ENCODE data around the gene BAK1. TPM values are rescaled to one million over a fixed set of nuclear protein-coding genes. Genes with fewer than 3 reads are reported as not detected.

BAK1 gene
- total and polyA plus RNA-seq, 2 donors (not counting 3 experiments of a cell fraction or from before 2014, with no cell fraction given), result 25.4 to 37.1 TPM

GRCh38 chr6:33549196-33549595, 30.9 kb downstream of the BAK1 start:
- POLR2A ChIA-PET, result no interaction called here

More at GRCh38 chr6:33549196-33549595, 30.9 kb downstream of the BAK1 start:
- dilution Hi-C loops (cut with MboI; ENCODE audit: extremely low pct_ligation_motif_present, low sequenced_read_pairs) (no loop called here), intact Hi-C loops (cut with micrococcal nuclease) (no loop called here)
- Histone ChIP-seq H3K9ac (replicated peaks; ENCODE audit: extremely low read depth, insufficient read depth, low read length) (no peak overlapping the region), H3K36me3 (ENCODE audit: control insufficient read depth in 2 of 2, extremely low read depth in 1 of 2, insufficient read depth in 2 of 2, low read length in 2 of 2) (no peaks in the 10 kb centered on the region), H3K27me3 (ENCODE audit: control insufficient read depth in 2 of 2, insufficient read depth in 2 of 2, low read length in 2 of 2) (no peaks in the 10 kb centered on the region), H3K4me3 (replicated peaks in 1 of 3; ENCODE audit: insufficient read depth in 1 of 3, low read depth in 1 of 3, low read length in 3 of 3) (no peak overlapping the region), H4K20me1 (replicated peaks; ENCODE audit: control insufficient read depth, extremely low read depth, insufficient read depth, low read length) (no peaks in the 10 kb centered on the region), H3K4me2 (ENCODE audit: insufficient read depth, low read length) (no peak overlapping the region), H3K27ac (ENCODE audit: insufficient read depth, low read depth, low read length) (no peak overlapping the region), H3K79me2 (ENCODE audit: control insufficient read depth, insufficient read depth, low read length) (no peaks in the 10 kb centered on the region), H3K4me1 (ENCODE audit: control insufficient read depth, extremely low read depth, insufficient read depth, low read length) (no peaks in the 10 kb centered on the region), H2AFZ (ENCODE audit: low read depth, low read length) (no peak overlapping the region), H3K9me3 (replicated peaks; ENCODE audit: control insufficient read depth, insufficient read depth, low read length) (no peaks in the 10 kb centered on the region), H3K9me1 (replicated peaks; ENCODE audit: control insufficient read depth, extremely low read depth, insufficient read depth, low read length) (no peaks in the 10 kb centered on the region)
- no peak for TF ChIP-seq MAX (IDR thresholded peaks at IDR 0.05; ENCODE audit: insufficient read depth, insufficient read length)
- no peak for TF ChIP-seq EZH2 (IDR thresholded peaks at IDR 0.05; ENCODE audit: borderline replicate concordance, low read depth, low read length, severe bottlenecking)
- TF ChIP-seq POLR2AphosphoS5 (IDR thresholded peaks at IDR 0.05; ENCODE audit: insufficient read depth, low read depth, low read length), result no peak
- no peak for TF ChIP-seq MYC (IDR thresholded peaks at IDR 0.05; ENCODE audit: low read depth, low read length)
- no peak for TF ChIP-seq JUN (IDR thresholded peaks at IDR 0.05; ENCODE audit: borderline replicate concordance, insufficient read depth, insufficient read length, low read depth)
- TF ChIP-seq GATA2 (IDR thresholded peaks at IDR 0.05; ENCODE audit: insufficient read depth, insufficient read length, low read depth, low read length), result no peak
- TF ChIP-seq CTCF (IDR thresholded peaks at IDR 0.05; ENCODE audit: extremely low read depth in 1 of 2, insufficient read depth in 1 of 2, low read depth in 1 of 2, low read length in 2 of 2), result no peak
- no peak for TF ChIP-seq POLR2A (IDR thresholded peaks at IDR 0.05; ENCODE audit: low read depth, low read length)
- no peak for TF ChIP-seq FOS (IDR thresholded peaks at IDR 0.05; ENCODE audit: borderline replicate concordance, insufficient read depth, low read length)
- BruUV-seq (replicated peaks), result no TSS peak
- FAIRE-seq (no peak), DNase-seq (ENCODE audit: low read depth, low spot score) (no peak)
- CTCF ChIA-PET, result no interaction called here
